Measurements from ENCODE around the gene KCNE2. TPM values are rescaled to one million over a fixed set of nuclear protein-coding genes. Genes with fewer than 3 reads are reported as not detected.

Gene KCNE2
- total and polyA plus RNA-seq, 2 experiments from 2014 or later, result 0.28 to 0.55 TPM

DNA sequence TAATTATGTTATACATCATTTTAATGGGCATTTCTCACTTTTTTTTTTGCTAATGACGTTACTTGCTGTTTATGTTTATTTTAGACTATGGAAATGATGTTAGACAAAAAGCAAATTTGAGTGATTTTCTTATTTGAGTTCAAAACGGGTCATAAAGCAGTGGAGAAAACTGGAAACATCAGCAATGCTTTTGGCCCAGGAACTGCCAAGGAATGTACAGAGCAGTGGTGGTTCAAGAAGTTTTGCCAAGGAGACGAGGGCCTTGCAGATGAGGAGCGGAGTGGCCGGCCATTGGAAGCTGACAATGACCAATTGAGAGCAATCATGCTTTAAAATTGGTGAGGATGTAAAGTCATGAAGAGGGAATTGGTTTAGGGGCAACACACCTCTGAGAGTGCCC is 32.1 kb upstream of the KCNE2 start (continued):
- TF ChIP-seq, protein P1, sequence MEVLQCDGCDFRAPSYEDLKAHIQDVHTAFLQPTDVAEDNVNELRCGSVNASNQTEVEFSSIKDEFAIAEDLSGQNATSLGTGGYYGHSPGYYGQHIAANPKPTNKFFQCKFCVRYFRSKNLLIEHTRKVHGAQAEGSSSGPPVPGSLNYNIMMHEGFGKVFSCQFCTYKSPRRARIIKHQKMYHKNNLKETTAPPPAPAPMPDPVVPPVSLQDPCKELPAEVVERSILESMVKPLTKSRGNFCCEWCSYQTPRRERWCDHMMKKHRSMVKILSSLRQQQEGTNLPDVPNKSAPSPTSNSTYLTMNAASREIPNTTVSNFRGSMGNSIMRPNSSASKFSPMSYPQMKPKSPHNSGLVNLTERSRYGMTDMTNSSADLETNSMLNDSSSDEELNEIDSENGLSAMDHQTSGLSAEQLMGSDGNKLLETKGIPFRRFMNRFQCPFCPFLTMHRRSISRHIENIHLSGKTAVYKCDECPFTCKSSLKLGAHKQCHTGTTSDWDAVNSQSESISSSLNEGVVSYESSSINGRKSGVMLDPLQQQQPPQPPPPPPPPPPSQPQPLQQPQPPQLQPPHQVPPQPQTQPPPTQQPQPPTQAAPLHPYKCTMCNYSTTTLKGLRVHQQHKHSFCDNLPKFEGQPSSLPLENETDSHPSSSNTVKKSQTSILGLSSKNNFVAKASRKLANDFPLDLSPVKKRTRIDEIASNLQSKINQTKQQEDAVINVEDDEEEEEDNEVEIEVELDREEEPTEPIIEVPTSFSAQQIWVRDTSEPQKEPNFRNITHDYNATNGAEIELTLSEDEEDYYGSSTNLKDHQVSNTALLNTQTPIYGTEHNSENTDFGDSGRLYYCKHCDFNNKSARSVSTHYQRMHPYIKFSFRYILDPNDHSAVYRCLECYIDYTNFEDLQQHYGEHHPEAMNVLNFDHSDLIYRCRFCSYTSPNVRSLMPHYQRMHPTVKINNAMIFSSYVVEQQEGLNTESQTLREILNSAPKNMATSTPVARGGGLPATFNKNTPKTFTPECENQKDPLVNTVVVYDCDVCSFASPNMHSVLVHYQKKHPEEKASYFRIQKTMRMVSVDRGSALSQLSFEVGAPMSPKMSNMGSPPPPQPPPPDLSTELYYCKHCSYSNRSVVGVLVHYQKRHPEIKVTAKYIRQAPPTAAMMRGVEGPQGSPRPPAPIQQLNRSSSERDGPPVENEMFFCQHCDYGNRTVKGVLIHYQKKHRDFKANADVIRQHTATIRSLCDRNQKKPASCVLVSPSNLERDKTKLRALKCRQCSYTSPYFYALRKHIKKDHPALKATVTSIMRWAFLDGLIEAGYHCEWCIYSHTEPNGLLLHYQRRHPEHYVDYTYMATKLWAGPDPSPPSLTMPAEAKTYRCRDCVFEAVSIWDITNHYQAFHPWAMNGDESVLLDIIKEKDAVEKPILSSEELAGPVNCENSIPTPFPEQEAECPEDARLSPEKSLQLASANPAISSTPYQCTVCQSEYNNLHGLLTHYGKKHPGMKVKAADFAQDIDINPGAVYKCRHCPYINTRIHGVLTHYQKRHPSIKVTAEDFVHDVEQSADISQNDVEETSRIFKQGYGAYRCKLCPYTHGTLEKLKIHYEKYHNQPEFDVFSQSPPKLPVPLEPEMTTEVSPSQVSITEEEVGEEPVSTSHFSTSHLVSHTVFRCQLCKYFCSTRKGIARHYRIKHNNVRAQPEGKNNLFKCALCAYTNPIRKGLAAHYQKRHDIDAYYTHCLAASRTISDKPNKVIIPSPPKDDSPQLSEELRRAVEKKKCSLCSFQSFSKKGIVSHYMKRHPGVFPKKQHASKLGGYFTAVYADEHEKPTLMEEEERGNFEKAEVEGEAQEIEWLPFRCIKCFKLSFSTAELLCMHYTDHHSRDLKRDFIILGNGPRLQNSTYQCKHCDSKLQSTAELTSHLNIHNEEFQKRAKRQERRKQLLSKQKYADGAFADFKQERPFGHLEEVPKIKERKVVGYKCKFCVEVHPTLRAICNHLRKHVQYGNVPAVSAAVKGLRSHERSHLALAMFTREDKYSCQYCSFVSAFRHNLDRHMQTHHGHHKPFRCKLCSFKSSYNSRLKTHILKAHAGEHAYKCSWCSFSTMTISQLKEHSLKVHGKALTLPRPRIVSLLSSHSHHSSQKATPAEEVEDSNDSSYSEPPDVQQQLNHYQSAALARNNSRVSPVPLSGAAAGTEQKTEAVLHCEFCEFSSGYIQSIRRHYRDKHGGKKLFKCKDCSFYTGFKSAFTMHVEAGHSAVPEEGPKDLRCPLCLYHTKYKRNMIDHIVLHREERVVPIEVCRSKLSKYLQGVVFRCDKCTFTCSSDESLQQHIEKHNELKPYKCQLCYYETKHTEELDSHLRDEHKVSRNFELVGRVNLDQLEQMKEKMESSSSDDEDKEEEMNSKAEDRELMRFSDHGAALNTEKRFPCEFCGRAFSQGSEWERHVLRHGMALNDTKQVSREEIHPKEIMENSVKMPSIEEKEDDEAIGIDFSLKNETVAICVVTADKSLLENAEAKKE (CRISPR knock-in tag; IDR thresholded peaks at IDR 0.05), result no peak

DNA sequence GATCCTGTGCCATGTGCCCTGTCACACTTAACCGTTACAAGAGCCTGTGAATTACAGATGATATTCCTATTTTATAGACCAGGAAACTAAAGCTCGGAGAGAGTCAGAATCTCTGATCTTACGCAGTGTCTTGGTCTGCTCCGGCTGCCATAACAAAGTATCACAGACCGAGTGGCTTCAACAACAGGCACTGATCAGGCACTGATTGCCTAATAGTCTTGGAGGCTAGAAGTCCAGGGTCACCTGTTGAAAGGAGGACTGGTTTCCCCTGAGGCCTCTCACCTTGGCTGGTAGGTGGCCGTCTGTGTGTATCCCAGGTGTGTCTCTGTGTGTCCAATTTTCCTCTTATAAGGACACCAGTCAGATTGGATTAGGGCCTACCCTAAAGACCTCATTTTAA is 31.5 kb upstream of the KCNE2 start:
- Histone ChIP-seq H3K4me2 (no peak overlapping the region), H2AFZ (no peak overlapping the region), H3K4me1 (ENCODE audit: insufficient read depth) (no peaks in the 10 kb centered on the region), H4K20me1 (replicated peaks; ENCODE audit: insufficient read depth) (no peaks in the 10 kb centered on the region), H3K36me3 (ENCODE audit: insufficient read depth) (no peaks in the 10 kb centered on the region), H3K27me3 (ENCODE audit: insufficient read depth) (no peaks in the 10 kb centered on the region), H3K79me2 (replicated peaks; ENCODE audit: insufficient read depth) (no peaks in the 10 kb centered on the region), H3K27ac (ENCODE audit: low read depth) (no peak overlapping the region), H3K4me3 (no peak overlapping the region), H3F3A (replicated peaks; ENCODE audit: low read depth) (no peaks in the 10 kb centered on the region), H3K9me2 (ENCODE audit: insufficient read depth) (0 out of 2 replicates have a peak, but pooled peaks cover 9% of the 10 kb centered on the region)
- Mint-ChIP-seq H3K9me3 (peaks cover 8% of the 10 kb centered on the region), H3K4me3 (no peak overlapping the region), H3K27ac (no peak overlapping the region), H3K4me1 (no peaks in the 10 kb centered on the region; the same call in 2 of the 3 replicates), H3K27me3 (ENCODE audit: insufficient read depth, low read depth, poor library complexity) (peaks cover 7% of the 10 kb centered on the region), H3K36me3 (ENCODE audit: low read depth) (no peaks in the 10 kb centered on the region)
- TF ChIP-seq NANOG (IDR thresholded peaks at IDR 0.05; ENCODE audit: borderline replicate concordance) (no peak), STAT1 (IDR thresholded peaks at IDR 0.05; ENCODE audit: unreplicated experiment) (no peak), EZH2 (IDR thresholded peaks at IDR 0.05; ENCODE audit: low read depth, unreplicated experiment) (no peak)
- TF ChIP-seq, protein P2, sequence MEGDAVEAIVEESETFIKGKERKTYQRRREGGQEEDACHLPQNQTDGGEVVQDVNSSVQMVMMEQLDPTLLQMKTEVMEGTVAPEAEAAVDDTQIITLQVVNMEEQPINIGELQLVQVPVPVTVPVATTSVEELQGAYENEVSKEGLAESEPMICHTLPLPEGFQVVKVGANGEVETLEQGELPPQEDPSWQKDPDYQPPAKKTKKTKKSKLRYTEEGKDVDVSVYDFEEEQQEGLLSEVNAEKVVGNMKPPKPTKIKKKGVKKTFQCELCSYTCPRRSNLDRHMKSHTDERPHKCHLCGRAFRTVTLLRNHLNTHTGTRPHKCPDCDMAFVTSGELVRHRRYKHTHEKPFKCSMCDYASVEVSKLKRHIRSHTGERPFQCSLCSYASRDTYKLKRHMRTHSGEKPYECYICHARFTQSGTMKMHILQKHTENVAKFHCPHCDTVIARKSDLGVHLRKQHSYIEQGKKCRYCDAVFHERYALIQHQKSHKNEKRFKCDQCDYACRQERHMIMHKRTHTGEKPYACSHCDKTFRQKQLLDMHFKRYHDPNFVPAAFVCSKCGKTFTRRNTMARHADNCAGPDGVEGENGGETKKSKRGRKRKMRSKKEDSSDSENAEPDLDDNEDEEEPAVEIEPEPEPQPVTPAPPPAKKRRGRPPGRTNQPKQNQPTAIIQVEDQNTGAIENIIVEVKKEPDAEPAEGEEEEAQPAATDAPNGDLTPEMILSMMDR (conservative IDR thresholded peaks at IDR 0.05; ENCODE audit: low read depth in 2 of 2), result no peak
- ATAC-seq, result no peak
- DNase-seq (ENCODE audit: low spot score), result no peak

All from GM23338 (cell line).